Central memory CD4-positive, alpha-beta T cell (primary cell): Measurements from ENCODE around the gene CENPX.
"Not testable (repeated sequence)": the region's sequence is repeated elsewhere in the genome, so short reads cannot be mapped to it uniquely, and the experiment has no call there.

Source experiments
- DNase-seq: peaks from one replicate; pipeline ENCODE4 v3.0.0; 2022

The CENPX gene

GRCh38 chr17:81995463-81996231 lies 27.0 kb downstream of the CENPX start:
- DNase-seq: no peak

- DNase-seq: no peak
Observed at GRCh38 chr17:81994593-81995462, 27.9 kb downstream of the CENPX start.

- no peak for DNase-seq
Observed at GRCh38 chr17:81993729-81994592, 28.7 kb downstream of the CENPX start.

- no peak for DNase-seq
Observed at GRCh38 chr17:81992306-81993102, 30.2 kb downstream of the CENPX start.

GRCh38 chr17:81991684-81992305 lies 30.9 kb downstream of the CENPX start:
- DNase-seq: no peak

- DNase-seq: no peak
Observed at GRCh38 chr17:81990836-81991683, 31.6 kb downstream of the CENPX start.

GRCh38 chr17:81987161-81987770 lies 35.4 kb downstream of the CENPX start:
- no peak for DNase-seq

- no peak for DNase-seq
Observed at GRCh38 chr17:81986606-81987005, 36.1 kb downstream of the CENPX start.

- no peak for DNase-seq
Observed at GRCh38 chr17:81984773-81985410, 37.8 kb downstream of the CENPX start.

- DNase-seq: no peak
Observed at GRCh38 chr17:81983639-81984373, 38.9 kb downstream of the CENPX start.

GRCh38 chr17:81983011-81983638 lies 39.6 kb downstream of the CENPX start:
- DNase-seq: no peak

GRCh38 chr17:81981511-81981910 lies 41.2 kb downstream of the CENPX start:
- DNase-seq: not testable (repeated sequence)

- DNase-seq: peak; percentile 23
Observed at GRCh38 chr17:81980707-81981343, 41.9 kb downstream of the CENPX start.

- no peak for DNase-seq
Observed at GRCh38 chr17:81980122-81980521, 42.6 kb downstream of the CENPX start.

- DNase-seq: no peak
Observed at GRCh38 chr17:81978524-81979298, 44.0 kb downstream of the CENPX start.

- DNase-seq: peak; percentile 90
Observed at GRCh38 chr17:81977211-81977808, 45.4 kb downstream of the CENPX start, which contains the start of gene ASPSCR1. ASPSCR1 (plus strand) TSS chr17:81977629; CDS start chr17:81977647, 18 bp downstream.
